Mammary epithelial cell (primary cell): Measurements from ENCODE around the gene NCKAP5.

Source experiments
- CTCF ChIP-seq, 2 donors: IDR thresholded peaks in 1 of 2; conservative IDR thresholded peaks in 1 of 2; 2 replicates each; pipeline ENCODE4 v1.5.1; 2011 to 2012; ENCODE audit warnings: inconsistent platforms in 2 of 2, low read length in 2 of 2, mild to moderate bottlenecking in 2 of 2, control low read depth in 1 of 2, low read depth in 1 of 2; ENCODE audit not compliant: insufficient read depth in 1 of 2; ENCODE audit errors: extremely low read depth in 1 of 2
- EZH2 ChIP-seq: IDR thresholded peaks from 2 replicates; pipeline ENCODE4 v1.6.1; 2012; ENCODE audit warnings: low read length, inconsistent platforms, borderline replicate concordance

GRCh38 chr2:133157141-133157540 lies 411.1 kb downstream of the NCKAP5 start:
- no peak for TF ChIP-seq CTCF (conservative IDR thresholded peaks at IDR 0.05 in 1 of 2, IDR thresholded peaks at IDR 0.05 in 1 of 2; ENCODE audit: extremely low read depth in 1 of 2, insufficient read depth in 1 of 2, low read depth in 1 of 2, low read length in 2 of 2)
- TF ChIP-seq EZH2: no peak
